Gastroesophageal sphincter (tissue), 4 donors: ENCODE data around the gene ZBTB20. TPM values are rescaled to one million over a fixed set of nuclear protein-coding genes. Genes with fewer than 3 reads are reported as not detected.

Source experiments
- ATAC-seq: fragments of 150-250 bp; one replicate; pipeline ENCODE4 v1.9.1; 2016; ENCODE audit warnings: mild to moderate bottlenecking, moderate library complexity
- H3K27ac ChIP-seq, 4 donors: fragments of 200-600 bp; sonication (generic) in 3 of 4; 1 replicate in 3 of 4; 2 replicates in 1 of 4; pipeline ENCODE4 v1.5.1; 2016 to 2019
- H3K27me3 ChIP-seq: fragments of 200-600 bp; sonication (generic); one replicate; pipeline ENCODE4 v1.5.1; 2019
- H3K36me3 ChIP-seq, 2 donors: fragments of 200-600 bp; sonication (generic); one replicate each; pipeline ENCODE4 v1.5.1; 2019; ENCODE audit warnings: control low read depth in 1 of 2
- H3K4me1 ChIP-seq, 3 donors: fragments of 200-600 bp; sonication (generic); 1 replicate in 2 of 3; 2 replicates in 1 of 3; pipeline ENCODE4 v1.5.1; 2016 to 2019; ENCODE audit warnings: control low read depth in 2 of 3
- H3K4me3 ChIP-seq, 2 donors: fragments of 200-600 bp; sonication (generic); one replicate each; pipeline ENCODE4 v1.5.1; 2019; ENCODE audit warnings: mild to moderate bottlenecking in 1 of 2, moderate library complexity in 1 of 2
- H3K9me3 ChIP-seq, 3 donors: fragments of 200-600 bp; sonication (generic); one replicate each; pipeline ENCODE4 v1.5.1; 2017 to 2019; ENCODE audit warnings: control low read depth in 2 of 3
- EP300 ChIP-seq: sonication (generic); formaldehyde crosslinking; IDR thresholded peaks from one replicate; pipeline ENCODE4 v1.6.1; 2017; ENCODE audit warnings: antibody characterized with exemption, mild to moderate bottlenecking
- POLR2A ChIP-seq, 2 donors: fragments of 450-650 bp; IDR thresholded peaks; one replicate each; pipeline ENCODE4 v1.6.1; 2017; ENCODE audit warnings: antibody characterized with exemption in 2 of 2, mild to moderate bottlenecking in 2 of 2, moderate library complexity in 1 of 2
- POLR2AphosphoS5 ChIP-seq: sonication (generic); formaldehyde crosslinking; IDR thresholded peaks from one replicate; pipeline ENCODE4 v1.6.1; 2017; ENCODE audit warnings: antibody characterized with exemption
- WGBS, 2 donors: methylation state at CpG; one replicate each; pipeline ENCODE4 v1.1.5; 2018; ENCODE audit warnings: low coverage in 1 of 2; 5-methylcytosine and 5-hydroxymethylcytosine counted together
- total RNA-seq, 4 donors: library from RNA; depleted of rRNA; stranded (reverse); fragments of >200 nt; gene quantifications; one replicate each; pipeline ENCODE4 v1.1.0, GENCODE V29; 2016
- TF ChIP-seq, protein P1 (sequence below), 4 experiments: fragments of 200-600 bp in 2 of 4; fragments of 450-650 bp in 2 of 4; sonication (generic) in 1 of 4; IDR thresholded peaks; one replicate each; pipeline ENCODE4 v1.5.1; 2017 to 2019; ENCODE audit warnings: antibody characterized with exemption in 4 of 4, mild to moderate bottlenecking in 2 of 4, moderate library complexity in 2 of 4

The ZBTB20 gene
- total RNA-seq, 4 donors from 2014 or later: 53.1 to 113 (median 98.4) TPM

DNA sequence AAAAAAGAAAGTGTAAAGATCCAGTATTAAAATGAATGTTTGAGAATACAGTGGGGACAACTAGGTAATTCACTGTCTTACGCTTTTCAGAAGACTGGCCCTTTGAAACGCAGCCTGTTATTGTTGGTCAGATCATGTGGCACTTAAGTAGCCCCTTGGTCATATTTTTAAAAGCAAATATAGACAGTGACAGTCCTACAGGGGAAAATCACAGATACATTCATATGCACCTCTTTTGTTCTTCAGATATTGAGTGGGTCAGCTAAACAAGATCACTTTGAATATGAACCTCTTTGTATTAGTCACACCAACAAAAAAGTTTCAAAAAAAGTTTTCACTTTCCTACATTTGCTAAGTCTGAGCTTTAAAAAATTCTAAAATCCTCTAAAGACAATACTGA lies 817.3 kb downstream of the ZBTB20 start:
- H3K9me3 ChIP-seq: no peaks in the 10 kb centered on the region
- peaks cover 0 to 13% of the 10 kb centered on the region in 2 donors for H3K36me3 ChIP-seq
- TF ChIP-seq EP300 (no peak), POLR2AphosphoS5 (no peak), POLR2A (IDR thresholded peaks at IDR 0.05) (no peak)
- TF ChIP-seq, protein P1, sequence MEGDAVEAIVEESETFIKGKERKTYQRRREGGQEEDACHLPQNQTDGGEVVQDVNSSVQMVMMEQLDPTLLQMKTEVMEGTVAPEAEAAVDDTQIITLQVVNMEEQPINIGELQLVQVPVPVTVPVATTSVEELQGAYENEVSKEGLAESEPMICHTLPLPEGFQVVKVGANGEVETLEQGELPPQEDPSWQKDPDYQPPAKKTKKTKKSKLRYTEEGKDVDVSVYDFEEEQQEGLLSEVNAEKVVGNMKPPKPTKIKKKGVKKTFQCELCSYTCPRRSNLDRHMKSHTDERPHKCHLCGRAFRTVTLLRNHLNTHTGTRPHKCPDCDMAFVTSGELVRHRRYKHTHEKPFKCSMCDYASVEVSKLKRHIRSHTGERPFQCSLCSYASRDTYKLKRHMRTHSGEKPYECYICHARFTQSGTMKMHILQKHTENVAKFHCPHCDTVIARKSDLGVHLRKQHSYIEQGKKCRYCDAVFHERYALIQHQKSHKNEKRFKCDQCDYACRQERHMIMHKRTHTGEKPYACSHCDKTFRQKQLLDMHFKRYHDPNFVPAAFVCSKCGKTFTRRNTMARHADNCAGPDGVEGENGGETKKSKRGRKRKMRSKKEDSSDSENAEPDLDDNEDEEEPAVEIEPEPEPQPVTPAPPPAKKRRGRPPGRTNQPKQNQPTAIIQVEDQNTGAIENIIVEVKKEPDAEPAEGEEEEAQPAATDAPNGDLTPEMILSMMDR (IDR thresholded peaks at IDR 0.05): no peak
- ATAC-seq: no peak
- H3K4me3 ChIP-seq: no peak overlapping the region
- H3K27me3 ChIP-seq: no peaks in the 10 kb centered on the region
- H3K4me1 ChIP-seq: no peaks in the 10 kb centered on the region
- H3K27ac ChIP-seq: no peak overlapping the region
- WGBS, 2 donors: 97 to 100% methylated on average over 2 of the region's 2 CpGs

DNA sequence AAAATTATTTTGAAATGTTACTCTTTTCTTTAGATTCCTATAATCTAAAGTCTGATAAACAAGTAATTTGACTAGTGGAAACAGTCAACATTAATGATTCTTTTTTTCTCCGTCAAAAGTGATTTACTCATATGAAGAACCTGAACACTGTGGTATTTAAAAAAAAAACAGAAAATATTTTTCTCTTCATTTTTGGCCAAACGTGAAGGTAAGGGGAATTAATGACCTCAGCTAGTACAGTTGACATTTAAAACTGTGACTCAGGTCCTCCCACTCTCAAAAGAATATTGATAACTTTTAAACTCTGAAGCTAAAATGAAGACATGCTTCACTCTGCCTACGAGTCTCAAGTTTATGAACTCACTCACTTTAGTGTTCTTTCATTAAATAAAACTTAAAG lies 818.7 kb downstream of the ZBTB20 start:
- Histone ChIP-seq H3K36me3 (peaks cover 0 to 13% of the 10 kb centered on the region in 2 donors), H3K9me3 (no peaks in the 10 kb centered on the region), H3K4me3 (no peak overlapping the region), H3K27me3 (no peaks in the 10 kb centered on the region), H3K4me1 (no peaks in the 10 kb centered on the region), H3K27ac (no peak overlapping the region)
- no peak for ATAC-seq
- WGBS, 2 donors: 57 to 66% methylated on average over 3 of the region's 3 CpGs
- no peak for TF ChIP-seq POLR2AphosphoS5
- no peak for TF ChIP-seq POLR2A (IDR thresholded peaks at IDR 0.05)
- no peak for TF ChIP-seq EP300

DNA sequence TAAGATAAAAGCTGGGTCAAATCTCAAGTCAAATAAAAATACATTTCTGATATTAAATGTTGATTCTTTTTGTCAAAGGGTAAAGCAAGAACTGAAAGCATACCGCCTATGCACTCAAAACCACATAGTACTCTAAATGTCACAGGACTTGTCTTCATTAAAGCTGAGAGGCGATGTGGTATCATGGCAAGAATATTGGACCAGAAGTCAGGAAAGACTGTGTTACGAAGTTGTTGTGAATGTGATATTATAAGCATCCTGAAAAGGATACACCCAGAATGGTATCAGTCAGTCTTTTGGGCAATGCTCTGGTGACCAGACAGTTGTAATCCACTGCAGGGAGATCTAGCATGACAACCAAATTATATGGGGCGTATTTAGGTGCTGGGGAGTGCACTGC lies 819.4 kb downstream of the ZBTB20 start:
- TF ChIP-seq, protein P1 (IDR thresholded peaks at IDR 0.05): no peak
- no peak for TF ChIP-seq EP300
- H3K27me3 ChIP-seq: no peaks in the 10 kb centered on the region
- H3K4me3 ChIP-seq: no peak overlapping the region
- H3K4me1 ChIP-seq: no peaks in the 10 kb centered on the region
- peaks cover 0 to 13% of the 10 kb centered on the region in 2 donors for H3K36me3 ChIP-seq
- no peaks in the 10 kb centered on the region for H3K9me3 ChIP-seq
- WGBS, 2 donors: 93 to 96% methylated on average over 4 of the region's 4 CpGs
- ATAC-seq: no peak
- H3K27ac ChIP-seq: no peak overlapping the region

DNA sequence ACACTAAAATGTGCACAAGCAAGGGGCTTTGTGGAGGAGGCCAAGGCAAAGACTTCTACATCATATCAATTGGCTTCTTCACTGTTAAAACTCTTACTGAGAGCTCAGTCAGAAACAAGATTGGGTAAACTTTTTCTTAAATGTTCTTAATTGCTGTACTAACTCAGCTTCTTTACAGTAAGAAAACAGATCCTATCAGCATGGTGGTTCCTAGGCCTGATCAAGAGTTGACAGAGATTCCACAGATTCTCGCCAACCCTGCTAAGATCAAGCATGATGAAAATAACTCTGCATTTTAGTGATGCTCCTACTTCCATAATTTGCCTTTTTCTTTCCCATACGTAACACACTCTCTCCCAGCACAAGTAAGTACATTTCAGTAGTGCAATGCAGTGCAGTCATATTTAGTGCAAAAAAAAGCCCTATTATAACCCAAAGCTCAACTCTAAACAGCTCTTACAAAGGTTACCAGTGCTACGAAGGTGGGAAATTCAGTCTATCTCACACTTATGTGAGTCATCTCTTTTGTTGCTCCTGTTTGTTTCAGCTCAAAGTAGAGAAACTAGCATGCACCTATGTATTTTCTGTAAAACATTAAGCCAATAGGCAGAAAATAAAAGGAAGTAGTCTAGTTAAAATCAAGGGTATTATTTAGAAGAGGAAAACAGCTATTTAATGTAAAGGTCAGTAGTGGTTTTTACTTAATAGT lies 823.4 kb downstream of the ZBTB20 start:
- TF ChIP-seq POLR2A (IDR thresholded peaks at IDR 0.05) (no peak), POLR2AphosphoS5 (no peak), EP300 (no peak)
- TF ChIP-seq, protein P1 (IDR thresholded peaks at IDR 0.05): no peak
- Histone ChIP-seq H3K4me3 (no peak overlapping the region), H3K27ac (no peak overlapping the region), H3K9me3 (no peaks in the 10 kb centered on the region), H3K36me3 (no peaks in the 10 kb centered on the region), H3K4me1 (no peaks in the 10 kb centered on the region), H3K27me3 (no peaks in the 10 kb centered on the region)
- no peak for ATAC-seq
- 83 to 87% methylated on average over 3 of the region's 3 CpGs for WGBS, 2 donors

DNA sequence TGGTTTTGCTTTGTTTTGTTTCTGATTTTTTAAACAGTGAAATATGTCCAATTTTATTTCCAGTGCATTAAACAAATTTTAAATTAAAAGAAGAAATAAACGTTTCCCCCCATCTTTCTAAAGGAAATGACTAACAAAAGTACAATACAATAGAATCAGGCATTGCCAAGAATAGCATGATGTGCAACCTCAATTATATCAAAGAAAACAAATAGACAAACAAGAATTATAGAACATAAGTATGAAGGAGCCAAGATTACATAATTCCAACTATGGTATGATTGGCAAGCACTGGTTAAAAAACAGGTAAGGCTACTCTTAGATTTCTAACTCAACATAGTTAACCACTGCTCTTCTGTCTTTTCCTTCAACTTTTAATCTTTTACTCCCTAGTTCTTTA lies 826.8 kb downstream of the ZBTB20 start:
- Histone ChIP-seq H3K36me3 (peaks cover 0 to 9% of the 10 kb centered on the region in 2 donors), H3K4me1 (no peaks in the 10 kb centered on the region), H3K27me3 (no peaks in the 10 kb centered on the region), H3K4me3 (no peak overlapping the region), H3K27ac (no peak overlapping the region), H3K9me3 (no peaks in the 10 kb centered on the region)
- WGBS, 2 donors: 56 to 58% methylated on average over 1 of the region's 1 CpG
- ATAC-seq: no peak
- TF ChIP-seq, protein P1 (IDR thresholded peaks at IDR 0.05): no peak
- no peak for TF ChIP-seq EP300
- TF ChIP-seq POLR2AphosphoS5: no peak
- TF ChIP-seq POLR2A (IDR thresholded peaks at IDR 0.05): no peak
